HL-60 (cell line): ENCODE measurements around the gene ADAMTSL5.

Experiments used
- DNase-seq, 2 experiments: peaks; one replicate each; pipeline ENCODE4 v3.0.0-alpha.2; 2010 to 2020; ENCODE audit warnings: low read depth in 1 of 2, low spot score in 1 of 2
- H3K27ac ChIP-seq: fragments of 250-450 bp; sonication (Bioruptor Pico); replicated peaks from 2 replicates; pipeline ENCODE4 v1.5.1; 2020; ENCODE audit warnings: mild to moderate bottlenecking, moderate library complexity
- H3K27me3 ChIP-seq: fragments of 250-450 bp; sonication (Bioruptor Pico); 2 replicates; pipeline ENCODE4 v1.5.1; 2021; ENCODE audit warnings: mild to moderate bottlenecking, moderate library complexity; ENCODE audit not compliant: insufficient read depth, poor library complexity, severe bottlenecking
- H3K4me3 ChIP-seq: replicated peaks from 2 replicates; pipeline ENCODE4 v1.5.1; 2011; ENCODE audit warnings: mild to moderate bottlenecking, control low read depth, low read length; ENCODE audit not compliant: insufficient read depth
- CTCF ChIP-seq: IDR thresholded peaks from one replicate; pipeline ENCODE4 v1.5.1; 2011; ENCODE audit warnings: low read length, control low read depth, inconsistent platforms; ENCODE audit not compliant: insufficient read depth
- GABPA ChIP-seq: IDR thresholded peaks from 2 replicates; pipeline ENCODE4 v1.6.1; 2012; ENCODE audit warnings: low read depth
- POLR2AphosphoS5 ChIP-seq: IDR thresholded peaks from 2 replicates; pipeline ENCODE4 v1.6.1; 2012; ENCODE audit warnings: low read depth
- SPI1 ChIP-seq: IDR thresholded peaks from 2 replicates; pipeline ENCODE4 v1.6.1; 2012; ENCODE audit warnings: low read depth, mild to moderate bottlenecking, borderline replicate concordance
- TF ChIP-seq, protein P1 (sequence below): IDR thresholded peaks from 2 replicates; pipeline ENCODE4 v1.6.1; 2012; ENCODE audit warnings: low read depth; ENCODE audit not compliant: insufficient replicate concordance

ADAMTSL5 gene

DNA sequence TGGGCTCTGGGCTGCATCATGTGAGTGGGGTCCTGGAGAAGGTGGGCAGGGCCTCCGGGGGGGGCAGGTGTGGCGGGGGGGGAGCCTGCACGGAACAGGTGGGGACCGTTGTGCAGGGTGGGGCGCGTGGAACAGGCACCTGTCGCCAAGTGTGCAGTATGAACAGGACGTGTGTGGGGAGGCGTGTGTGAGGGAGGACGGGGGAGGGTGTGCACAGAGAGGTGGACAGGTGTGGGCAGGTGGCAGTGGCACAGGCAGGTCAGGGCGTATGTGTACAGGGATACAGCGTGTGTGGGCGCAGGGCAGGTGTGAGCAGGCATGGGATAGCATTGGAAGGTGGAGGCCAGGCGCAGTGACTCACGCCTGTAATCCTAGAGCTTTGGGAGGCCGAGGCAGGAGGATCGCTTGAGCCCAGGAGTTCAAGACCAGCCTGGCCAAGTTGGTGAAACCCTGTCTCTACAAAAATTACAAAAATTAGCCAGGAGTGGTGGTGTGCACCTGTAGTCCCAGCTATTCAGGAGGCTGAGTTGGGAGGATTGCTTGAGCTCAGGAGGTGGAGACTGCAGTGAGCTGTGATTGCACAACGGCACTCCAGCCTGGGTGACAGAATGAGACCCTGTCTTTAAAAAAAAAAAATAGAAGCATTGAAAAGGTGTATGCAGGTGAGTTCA lies 14.3 kb upstream of the ADAMTSL5 start:
- TF ChIP-seq SPI1 (no peak), POLR2AphosphoS5 (no peak), CTCF (no peak), GABPA (no peak)
- TF ChIP-seq, protein P1, sequence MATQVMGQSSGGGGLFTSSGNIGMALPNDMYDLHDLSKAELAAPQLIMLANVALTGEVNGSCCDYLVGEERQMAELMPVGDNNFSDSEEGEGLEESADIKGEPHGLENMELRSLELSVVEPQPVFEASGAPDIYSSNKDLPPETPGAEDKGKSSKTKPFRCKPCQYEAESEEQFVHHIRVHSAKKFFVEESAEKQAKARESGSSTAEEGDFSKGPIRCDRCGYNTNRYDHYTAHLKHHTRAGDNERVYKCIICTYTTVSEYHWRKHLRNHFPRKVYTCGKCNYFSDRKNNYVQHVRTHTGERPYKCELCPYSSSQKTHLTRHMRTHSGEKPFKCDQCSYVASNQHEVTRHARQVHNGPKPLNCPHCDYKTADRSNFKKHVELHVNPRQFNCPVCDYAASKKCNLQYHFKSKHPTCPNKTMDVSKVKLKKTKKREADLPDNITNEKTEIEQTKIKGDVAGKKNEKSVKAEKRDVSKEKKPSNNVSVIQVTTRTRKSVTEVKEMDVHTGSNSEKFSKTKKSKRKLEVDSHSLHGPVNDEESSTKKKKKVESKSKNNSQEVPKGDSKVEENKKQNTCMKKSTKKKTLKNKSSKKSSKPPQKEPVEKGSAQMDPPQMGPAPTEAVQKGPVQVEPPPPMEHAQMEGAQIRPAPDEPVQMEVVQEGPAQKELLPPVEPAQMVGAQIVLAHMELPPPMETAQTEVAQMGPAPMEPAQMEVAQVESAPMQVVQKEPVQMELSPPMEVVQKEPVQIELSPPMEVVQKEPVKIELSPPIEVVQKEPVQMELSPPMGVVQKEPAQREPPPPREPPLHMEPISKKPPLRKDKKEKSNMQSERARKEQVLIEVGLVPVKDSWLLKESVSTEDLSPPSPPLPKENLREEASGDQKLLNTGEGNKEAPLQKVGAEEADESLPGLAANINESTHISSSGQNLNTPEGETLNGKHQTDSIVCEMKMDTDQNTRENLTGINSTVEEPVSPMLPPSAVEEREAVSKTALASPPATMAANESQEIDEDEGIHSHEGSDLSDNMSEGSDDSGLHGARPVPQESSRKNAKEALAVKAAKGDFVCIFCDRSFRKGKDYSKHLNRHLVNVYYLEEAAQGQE: no peak
- DNase-seq: no peak
- H3K27ac ChIP-seq: no peak overlapping the region
- H3K27me3 ChIP-seq: peaks cover 20% of the 10 kb centered on the region
- no peak overlapping the region for H3K4me3 ChIP-seq

DNA sequence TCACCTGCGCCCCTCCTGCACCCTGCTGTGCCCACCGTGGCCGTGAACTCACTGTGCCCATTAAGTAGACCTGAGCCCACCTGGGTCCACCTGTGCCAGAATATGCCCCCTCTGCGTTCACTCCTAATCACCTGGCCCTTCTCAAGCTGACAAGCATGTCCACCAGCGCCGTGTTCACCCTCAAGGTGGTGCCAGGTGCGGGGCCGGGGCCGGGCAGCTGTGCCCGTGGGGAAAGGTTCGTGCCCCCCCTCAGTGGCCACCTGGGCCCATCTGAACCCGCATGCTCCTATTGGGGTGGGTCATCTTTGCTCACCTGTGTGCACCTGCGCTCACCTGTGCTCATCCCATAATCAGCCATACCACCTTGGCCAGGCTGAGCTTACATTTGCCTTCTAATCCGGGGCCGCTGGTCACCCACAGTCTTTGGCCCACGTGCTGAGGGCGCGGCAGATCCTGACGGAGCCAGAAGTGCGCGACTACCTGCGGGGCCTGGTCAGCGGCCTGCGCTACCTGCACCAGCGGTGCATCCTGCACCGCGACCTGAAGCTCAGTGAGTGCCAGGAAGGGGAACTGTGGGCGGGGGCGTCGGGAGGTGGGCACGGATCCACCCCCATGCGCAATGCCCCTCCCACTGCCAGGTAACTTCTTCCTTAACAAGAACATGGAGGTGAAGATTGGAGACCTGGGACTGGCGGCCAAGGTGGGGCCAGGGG lies 13.4 kb upstream of the ADAMTSL5 start:
- Histone ChIP-seq H3K27ac (no peak overlapping the region), H3K27me3 (peaks cover 22% of the 10 kb centered on the region), H3K4me3 (no peak overlapping the region)
- no peak for TF ChIP-seq SPI1
- TF ChIP-seq GABPA: no peak
- no peak for TF ChIP-seq CTCF
- no peak for TF ChIP-seq POLR2AphosphoS5
- TF ChIP-seq, protein P1: no peak
- DNase-seq: no peak

DNA sequence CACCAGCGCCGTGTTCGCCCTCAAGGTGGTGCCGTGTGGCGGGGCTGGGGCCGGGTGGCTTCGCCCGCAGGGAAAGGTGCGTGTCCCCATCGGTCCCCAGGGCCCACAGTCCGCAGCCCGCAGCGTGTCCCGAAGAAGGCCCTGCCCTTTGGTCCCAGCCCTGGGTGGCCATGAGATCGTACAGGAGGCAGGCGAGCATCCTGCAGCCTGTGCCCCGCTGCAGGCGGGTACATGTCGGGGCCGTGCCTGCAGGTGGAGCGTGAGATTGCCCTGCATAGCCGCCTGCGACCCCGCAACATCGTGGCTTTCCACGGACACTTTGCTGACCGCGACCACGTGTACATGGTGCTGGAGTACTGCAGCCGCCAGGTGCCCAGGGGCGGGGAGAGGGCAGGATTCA lies 12.5 kb upstream of the ADAMTSL5 start:
- Histone ChIP-seq H3K4me3 (no peak overlapping the region), H3K27me3 (peaks cover 22% of the 10 kb centered on the region), H3K27ac (no peak overlapping the region)
- no peak for DNase-seq
- TF ChIP-seq SPI1 (no peak), POLR2AphosphoS5 (no peak), CTCF (no peak), GABPA (no peak)
- TF ChIP-seq, protein P1: no peak
